ENCODE data around the gene IL17B.

DNA sequence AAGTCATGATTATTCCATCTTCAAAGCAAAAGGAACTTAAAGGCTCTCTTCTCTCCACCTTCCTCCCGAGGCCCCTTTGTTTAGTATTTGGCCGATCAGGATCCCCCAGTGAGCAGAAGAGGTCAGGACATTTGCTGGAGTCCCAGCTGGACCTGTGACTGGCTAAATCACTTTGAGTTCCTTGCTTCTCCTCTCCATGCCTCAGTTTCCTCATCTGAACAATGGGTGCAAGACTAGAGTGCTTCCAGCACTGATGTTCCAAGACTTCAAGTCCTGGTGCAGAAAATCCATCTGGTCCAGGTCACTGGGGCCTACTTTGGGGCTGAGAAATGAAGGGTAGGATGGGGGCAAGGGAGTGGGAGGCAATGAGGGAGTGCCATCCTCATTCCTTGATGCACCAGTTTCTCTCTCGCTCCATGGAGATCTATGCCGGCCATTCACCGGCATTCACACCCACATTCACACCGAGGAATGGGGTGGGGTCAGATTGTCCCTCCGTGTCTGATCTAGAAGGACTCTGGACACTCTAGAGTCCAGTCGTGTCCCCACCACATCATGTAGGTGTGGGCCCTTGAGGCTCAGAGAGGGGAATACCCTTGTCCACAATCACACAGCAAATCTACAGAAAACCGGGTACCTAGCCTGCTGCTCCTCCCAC lies 38.7 kb upstream of the IL17B start:
- TF ChIP-seq, protein P1, sequence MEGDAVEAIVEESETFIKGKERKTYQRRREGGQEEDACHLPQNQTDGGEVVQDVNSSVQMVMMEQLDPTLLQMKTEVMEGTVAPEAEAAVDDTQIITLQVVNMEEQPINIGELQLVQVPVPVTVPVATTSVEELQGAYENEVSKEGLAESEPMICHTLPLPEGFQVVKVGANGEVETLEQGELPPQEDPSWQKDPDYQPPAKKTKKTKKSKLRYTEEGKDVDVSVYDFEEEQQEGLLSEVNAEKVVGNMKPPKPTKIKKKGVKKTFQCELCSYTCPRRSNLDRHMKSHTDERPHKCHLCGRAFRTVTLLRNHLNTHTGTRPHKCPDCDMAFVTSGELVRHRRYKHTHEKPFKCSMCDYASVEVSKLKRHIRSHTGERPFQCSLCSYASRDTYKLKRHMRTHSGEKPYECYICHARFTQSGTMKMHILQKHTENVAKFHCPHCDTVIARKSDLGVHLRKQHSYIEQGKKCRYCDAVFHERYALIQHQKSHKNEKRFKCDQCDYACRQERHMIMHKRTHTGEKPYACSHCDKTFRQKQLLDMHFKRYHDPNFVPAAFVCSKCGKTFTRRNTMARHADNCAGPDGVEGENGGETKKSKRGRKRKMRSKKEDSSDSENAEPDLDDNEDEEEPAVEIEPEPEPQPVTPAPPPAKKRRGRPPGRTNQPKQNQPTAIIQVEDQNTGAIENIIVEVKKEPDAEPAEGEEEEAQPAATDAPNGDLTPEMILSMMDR (conservative IDR thresholded peaks at IDR 0.05) = no peak
- TF ChIP-seq ZFX (IDR thresholded peaks at IDR 0.05) = no peak
